NCI-H187 treated with DMSO at 0.1 percent for 48 hours (cell line): ENCODE measurements around the gene IGDCC3.

Source experiments
- DNase-seq: peaks from one replicate; lab custom pipeline; 2025; lab: John Stamatoyannopoulos, UW

Gene IGDCC3

DNA sequence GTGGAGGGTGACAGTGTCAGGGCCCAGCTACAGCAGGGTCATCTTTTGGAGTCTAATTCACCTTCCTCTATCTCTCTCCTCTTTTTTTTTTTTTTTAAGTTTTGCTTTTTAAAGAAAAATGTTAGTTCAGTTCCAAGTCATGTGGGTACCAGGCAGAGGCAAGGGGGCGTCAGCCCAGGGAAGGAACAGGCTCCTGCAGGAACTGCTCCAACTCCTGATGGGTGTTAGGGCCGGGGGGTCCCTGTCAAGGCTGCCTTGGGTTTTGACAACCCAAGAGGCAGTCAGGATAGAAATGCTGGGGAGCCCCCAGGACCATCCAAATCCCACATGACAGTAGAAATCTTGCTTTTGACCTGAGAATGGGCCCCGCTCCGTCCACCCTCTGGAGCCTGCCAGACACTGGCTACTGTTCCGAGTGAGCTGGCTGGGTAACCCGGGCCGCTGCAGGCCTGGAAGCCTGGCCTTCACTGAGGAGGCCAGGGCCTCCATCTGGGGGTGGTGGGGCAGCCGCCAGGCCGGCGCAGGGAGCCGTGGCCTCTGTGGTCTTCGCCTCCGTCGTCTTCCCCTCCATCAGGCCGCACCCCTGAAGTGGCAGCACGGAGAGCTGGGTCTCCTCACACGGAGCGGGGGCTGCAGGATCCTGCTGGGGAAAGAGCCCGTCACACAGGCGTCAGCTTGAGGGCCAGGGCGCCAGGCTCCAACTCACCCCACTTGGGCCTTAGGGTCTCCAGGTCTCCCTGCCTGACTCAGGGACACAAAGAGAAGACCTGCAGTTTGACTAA lies 49.1 kb downstream of the IGDCC3 start:
- DNase-seq = no peak

DNA sequence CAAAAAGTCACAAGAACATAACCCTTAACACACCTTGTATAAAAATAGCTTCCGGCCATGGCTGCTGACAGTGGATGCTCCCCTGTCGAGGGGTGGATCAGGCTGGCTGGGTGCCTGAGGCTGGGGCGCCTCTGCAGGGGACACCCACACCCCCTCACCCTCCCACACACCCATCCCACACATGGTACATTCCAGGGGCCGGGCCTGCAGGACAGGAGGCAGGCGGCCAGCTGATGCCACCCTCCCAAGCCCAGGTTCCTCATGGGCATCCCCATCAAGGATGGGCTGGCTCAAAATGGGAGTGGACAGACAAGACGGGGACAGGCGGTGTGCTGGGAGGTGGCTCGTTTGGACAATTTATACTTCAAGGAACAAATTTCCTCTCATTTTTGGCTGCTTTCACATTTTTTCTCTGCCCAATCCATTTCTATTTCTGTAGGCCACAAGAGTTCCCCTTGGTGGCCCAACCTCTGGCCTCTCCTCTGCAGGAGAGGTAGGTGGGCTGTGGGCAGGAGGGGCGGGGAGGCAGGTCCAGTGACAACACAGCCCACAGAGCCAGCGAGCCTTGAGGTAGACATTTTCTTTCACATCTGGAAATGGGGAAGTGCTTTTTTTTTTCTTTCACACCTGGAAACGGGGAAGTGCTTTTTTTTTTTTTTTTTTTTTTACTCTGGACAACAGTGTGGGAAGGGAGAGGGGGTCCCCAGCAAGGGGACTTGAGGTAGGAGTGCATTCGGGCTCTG lies 50.0 kb downstream of the IGDCC3 start:
- DNase-seq = no peak

DNA sequence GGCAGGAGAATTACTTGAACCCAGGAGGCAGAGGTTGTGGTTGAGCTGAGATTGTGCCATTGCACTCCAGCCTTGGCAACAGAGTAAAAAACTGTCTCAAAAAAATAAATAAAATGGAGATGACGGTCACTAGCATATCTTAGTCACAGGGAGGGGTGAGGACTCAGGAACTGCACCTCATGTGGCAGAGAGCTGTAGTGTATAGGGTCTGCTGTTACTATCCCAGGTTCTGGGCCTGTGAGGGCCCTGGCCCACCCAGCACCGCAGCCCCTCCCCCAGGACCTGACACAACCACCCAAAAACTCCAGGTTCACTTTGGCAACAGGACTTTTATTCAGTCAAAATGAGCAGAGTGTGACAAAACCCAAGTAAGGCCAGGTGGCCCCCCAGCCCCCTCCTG lies 51.0 kb downstream of the IGDCC3 start:
- DNase-seq = no peak

DNA sequence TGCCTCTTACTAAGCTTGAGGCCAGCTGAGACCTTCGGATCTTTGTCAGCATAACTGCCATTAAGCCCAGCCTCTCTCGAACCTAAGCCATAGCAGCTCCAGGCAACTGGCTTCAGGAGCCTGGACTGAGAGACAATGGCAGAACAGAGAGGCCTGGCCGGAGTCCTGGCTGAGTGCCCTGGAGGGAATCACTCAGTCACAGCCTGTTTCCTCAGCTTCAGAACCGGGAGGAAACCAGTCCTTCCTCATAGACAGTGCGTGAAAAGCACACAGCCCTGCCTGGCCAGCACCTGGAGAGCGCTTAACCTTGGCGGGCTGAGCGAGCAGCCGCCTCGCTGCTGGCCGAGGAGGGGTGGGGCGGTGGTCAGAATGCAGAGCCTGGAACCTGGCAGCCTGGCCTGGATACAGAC lies 51.7 kb downstream of the IGDCC3 start:
- DNase-seq = no peak

DNA sequence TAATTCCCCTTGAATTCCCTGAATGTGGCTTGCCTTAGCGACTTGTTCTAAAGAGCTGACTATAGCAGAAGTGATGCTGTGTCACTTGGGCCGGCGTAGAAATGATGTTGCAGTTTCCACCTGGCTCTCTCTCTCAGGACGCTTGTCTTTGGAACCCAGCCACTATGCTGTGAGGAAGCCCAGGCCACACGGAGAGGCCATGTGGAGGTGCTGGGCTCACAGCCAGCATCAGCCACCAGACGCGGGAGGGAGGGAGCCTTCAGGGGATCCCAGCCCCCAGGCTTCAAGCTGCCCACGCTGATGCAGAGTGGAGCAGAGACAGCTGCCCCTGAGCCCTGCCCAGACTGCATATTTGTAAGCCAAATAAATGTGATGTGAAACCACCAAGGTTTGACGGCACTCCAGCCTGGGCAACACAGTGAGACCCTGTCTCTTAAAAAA lies 54.7 kb downstream of the IGDCC3 start:
- DNase-seq = no peak

DNA sequence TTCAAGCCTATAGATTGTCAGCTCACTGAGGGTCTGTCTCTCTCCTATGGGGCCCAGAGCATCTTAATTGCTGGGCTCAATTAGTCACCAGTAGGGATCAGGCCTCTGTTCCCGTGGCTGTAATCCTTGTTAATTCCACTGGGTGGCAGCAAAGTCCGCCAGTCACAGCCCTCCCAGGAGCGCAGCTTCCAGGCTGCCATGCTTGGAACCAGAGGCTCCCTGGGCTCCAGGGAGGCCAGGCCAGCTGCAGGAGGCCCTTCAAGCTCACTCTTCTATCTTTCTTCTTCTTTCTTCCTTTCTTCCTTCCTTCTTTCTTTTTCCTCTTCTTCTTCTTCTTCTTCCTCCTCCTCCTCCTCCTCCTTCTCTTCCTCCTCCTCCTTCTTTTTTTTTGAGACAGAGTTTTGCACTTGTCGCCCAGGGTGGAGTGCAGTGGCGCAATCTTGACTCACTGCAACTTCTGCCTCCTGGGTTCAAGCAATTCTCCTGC lies 58.9 kb downstream of the IGDCC3 start:
- no peak for DNase-seq

DNA sequence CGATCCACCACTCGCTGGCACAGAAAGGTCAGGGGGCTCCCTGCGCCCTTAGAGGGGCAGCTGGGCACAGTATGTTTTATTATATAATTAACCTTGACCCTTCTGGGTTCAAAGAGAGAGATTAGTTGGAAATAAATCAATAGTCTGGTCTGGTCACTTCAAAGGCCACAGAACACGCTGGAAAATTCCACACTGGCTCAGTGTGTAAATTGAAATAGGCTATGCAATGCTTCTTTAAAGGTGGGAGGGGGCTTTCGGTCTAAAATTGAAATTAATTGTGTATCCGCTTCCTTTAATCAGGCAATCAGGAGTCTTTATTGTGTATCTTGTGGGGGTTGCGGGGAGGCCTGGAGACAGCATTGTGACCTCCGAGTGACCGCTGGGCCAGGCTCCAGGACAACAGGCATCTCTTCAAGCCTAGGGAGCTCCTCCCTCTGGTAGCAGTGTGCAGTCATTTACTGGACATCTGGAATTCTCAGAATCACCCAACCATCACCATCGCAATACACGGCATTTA lies 65.3 kb downstream of the IGDCC3 start:
- no peak for DNase-seq

DNA sequence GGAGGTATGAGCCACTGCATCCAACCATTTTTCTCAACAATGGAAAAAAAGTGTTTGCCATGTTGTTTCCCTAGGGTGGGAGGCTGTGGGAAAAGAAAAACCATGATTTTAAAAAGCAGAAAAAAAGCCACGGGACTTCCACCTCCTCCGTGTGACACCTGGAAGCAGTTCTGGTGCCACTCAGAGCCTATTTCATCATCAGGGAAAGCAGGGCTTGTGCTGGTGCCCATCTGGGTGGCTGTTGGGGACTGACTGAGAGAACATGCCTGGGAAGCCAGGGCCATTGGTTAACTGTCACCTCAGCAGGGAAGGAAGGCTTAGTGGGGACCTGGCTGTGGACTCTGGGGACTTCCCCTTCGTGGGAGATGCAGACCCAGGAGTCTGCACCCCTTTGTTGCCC lies 66.0 kb downstream of the IGDCC3 start:
- DNase-seq = no peak

DNA sequence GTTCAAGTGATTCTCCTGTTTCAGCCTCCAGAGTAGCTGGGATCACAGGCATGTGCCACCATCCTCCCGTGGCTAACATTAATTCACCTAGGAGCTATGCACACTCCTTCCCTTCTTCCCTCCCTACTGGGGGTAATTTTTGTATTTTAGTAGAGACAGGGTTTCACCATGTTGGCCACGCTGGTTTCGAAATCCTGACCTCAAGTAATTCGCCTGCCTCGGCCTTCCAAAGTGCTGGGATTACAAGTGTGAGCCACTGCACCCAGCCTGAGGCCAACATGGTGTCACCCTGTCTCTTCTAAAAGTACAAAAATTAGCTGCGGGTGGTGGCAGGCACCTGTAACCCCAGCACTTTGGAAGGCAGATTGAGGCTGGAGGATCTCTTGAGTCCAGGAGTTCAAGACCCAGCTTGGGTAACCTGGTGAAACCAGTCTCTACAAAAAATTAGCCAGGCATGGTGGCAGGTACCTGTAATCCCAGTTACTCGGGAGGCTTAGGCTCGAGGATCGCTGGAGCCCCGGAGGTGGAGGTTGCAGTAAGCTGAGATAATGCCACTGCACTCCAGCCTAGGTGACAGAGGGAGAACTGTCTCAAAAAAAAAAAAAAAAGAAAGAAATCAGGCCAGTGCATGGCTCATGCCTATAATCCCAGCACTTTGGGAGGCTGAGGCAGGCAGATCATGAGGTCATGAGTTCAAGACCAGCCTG lies 67.2 kb downstream of the IGDCC3 start:
- DNase-seq = no peak

DNA sequence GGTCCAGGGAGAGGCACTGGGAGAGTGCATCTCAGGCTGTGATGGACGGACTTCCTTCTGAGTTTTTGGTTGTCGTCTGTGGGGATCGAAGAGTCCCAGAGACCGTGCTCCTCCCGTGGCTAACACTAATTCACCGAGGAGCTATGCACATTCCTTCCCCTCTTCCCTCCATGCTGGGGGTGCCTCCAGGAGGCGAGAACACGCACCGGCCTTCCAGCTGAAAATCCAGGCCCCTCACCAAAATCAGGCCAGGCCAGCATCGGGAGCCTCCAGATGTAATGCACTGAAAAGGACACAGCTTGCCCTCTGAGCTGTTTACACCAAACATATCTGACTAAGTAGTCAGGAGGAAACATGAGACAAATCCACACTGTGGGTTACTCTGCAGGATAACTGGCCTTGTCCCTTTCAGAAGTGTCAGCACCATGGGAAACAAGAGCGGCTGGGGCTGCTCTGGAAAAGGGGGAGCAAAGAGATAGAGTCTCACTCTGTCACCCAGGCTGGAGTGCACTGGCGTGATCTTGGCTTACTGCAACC lies 67.9 kb downstream of the IGDCC3 start:
- no peak for DNase-seq

DNA sequence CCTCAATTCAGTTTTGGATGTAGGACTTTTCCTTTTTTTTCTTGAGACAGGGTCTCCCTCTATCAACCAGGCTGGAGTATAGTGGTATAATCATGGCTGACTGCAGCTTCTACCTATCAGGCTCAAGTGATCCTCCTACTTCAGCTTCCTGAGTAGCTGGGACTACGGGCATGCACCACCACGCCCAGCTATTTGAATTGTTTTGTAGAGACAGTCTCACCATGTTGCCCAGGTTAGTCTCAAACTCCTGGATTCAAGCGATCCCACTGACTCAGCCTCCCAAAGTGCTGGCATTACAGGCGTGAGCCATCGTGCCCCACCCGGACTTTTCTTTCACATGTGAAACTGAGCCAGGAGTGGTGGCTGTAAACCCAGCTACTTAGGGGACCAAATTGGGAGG lies 69.8 kb downstream of the IGDCC3 start:
- DNase-seq = no peak

DNA sequence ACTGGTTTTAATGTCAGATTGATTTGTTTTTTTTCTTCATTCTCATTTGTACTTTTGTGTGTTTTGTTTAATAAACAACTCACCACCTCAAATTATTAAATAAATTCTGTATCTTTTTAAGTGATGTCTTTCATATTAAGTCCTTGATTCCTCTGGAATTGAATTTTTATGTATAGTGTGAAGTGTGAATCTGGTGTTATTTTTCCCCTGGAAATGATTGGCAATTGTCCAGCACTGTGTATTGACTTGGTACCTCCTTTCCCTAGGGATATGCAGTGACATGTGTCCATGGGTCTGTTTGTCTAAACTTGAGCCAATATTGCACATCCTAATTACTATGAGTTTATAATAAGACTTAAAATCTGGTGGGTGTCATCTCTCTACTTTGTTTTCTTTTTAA lies 71.3 kb downstream of the IGDCC3 start:
- DNase-seq = no peak

DNA sequence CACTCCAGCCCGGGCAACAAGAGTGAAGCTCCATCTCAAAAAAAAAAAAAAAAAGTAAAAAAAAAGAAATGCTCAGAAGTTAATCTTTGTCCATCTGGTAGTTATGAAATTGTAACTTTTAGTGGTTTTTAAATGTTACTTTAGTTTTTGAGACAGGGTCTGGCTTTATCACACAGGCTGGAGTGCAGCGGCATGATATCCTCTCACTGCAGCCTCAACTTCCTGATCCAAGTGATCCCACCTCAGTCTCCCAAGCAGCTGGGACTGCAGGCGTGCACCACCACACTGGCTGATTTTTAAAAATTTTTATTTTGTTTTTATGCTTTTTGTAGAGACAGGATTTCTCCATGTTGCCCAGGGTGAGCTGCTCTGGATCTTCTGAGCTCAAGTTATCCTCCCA lies 72.0 kb downstream of the IGDCC3 start:
- DNase-seq = no peak

DNA sequence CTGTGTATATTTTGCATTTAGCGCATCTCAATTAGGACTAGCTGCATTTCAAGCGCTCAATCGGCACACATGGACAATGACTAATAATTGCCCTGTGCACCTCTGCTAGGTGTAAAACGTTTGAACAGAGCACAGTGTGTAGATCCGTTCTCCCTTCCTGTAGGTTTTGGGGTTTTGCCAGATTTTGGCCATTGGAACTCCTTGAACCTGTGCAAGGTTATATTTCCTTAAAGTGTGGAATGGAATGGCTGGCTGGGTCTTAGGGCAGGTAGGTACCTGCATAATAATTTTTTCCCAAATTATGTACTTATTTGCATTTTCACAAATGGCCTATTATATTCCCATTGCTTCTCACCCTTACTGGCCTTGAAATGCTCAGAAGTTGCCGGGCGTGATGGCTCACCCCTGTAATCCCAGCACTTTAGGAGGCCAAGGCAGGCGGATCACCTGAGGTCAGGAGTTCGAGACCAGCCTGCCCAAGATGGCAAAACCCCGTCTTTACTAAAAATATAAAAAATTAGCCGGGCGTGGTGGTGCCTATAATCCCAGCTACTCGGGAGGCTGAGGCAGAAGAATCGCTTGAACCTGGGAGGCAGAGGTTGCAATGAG lies 72.5 kb downstream of the IGDCC3 start:
- no peak for DNase-seq

DNA sequence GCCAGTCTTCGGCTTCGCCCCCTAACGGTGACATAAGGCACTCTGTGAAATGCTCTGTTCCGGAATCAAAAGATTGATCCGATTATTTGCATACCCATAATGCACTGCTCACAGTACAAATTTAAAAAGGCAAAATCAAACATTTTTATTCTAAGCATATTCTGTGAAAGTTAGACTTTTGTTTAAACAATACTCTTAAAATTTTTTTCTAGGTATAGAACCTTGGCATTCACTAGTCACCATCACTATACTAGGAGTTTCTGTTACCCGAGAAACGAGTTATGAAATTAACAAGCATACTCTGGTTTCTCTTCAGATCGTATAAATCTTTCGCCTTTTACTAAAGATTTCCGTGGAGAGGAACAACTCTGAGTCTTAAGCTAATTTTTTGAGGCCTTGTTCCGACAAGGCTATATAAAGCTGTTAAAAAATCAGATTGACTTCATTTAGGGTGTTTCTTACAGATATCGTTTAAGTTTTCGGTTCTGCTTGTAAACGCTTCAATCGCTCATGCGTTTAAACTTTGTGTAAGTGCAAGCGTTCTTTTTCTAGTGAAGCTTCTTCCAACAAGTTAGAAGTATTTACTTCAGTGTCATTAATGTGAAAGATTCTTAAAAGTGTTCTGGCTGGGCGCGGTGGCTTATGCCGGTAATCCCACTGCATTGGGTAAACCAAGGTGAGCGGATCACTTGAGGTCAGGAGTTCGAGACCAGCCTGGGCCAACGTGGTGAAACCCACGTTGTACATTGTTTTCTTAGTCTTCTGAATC lies 73.2 kb downstream of the IGDCC3 start, which contains the start of gene RNU5B-1:
TSS of gene RNU5B-1 (plus strand) at position 297 of the 769 bp plus-strand sequence.
- no peak for DNase-seq

DNA sequence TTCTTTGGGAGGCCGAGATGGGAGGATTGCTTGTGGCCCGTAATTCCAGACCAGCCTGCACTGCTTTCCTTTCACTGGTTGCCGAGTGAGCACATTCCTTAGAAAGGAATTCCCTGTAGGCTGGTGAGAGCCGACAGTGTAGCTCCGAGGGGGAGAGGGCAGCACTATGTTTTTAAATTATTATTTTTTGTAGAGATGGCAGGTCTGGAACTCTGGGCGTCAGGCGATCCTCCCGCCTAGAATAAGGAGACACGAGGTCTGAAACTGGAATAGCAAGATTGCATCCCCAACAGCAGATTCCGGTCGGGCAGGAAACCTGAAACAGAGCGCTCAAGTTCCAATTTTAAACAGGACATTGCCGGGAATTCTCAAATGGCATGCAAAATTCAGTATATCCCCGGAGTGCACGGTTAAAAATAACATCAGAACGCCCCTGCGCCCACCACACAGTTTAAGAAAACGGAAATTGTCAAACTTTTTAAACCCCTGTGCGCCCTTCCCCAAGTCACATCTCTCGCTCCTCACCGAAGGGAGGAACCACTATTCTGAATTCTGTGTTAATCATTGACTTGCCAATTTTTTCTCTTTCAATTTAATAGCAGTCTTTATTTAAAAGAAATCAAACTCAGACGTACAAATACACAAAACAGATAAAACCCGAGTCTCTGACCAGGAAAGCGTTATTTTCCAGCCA lies 74.0 kb downstream of the IGDCC3 start:
- no peak for DNase-seq

DNA sequence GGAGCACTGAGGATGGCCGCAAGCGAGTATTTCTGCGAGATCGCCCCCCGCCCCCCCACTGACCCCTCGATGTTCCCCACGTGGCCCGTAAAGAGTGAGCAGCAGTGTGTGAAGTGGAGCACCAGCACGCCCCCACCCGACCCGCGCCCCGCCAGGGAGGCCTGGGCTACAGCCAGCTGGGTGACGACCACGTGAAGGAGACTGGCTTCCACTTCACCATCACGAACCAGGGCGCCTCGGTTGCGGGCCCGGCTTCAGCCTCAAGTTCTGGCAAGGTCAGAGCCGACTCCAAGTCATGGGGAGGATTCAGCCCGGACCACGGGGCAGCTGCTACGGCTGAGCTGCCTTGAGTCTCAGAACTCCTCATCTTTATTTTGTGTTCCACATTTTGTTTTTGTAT lies 75.7 kb downstream of the IGDCC3 start:
- no peak for DNase-seq

DNA sequence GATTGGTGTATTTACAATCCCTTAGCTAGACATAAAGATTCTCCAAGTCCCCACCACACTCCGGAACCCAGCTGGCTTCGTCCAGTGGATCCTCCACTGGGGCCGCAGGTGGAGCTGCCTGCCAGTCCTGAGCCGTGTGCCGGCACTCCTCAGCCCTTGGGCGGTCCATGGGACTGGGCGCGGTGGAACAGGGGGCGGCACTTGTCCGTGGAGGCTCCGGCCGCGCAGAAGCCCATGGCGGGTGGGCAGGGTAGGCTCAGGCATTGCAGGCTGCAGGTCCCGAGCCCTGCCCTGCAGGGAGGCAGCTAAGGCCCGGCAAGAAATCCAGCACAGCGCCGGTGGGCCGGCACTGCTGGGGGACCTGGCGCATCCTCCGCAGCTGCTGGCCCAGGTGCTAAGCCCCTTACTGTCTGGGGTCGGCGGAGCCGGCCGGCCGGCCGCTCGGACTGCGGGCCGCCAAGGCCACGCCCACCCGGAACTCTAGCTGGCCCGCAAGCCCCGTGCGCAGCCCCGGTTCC lies 76.8 kb downstream of the IGDCC3 start:
- no peak for DNase-seq

DNA sequence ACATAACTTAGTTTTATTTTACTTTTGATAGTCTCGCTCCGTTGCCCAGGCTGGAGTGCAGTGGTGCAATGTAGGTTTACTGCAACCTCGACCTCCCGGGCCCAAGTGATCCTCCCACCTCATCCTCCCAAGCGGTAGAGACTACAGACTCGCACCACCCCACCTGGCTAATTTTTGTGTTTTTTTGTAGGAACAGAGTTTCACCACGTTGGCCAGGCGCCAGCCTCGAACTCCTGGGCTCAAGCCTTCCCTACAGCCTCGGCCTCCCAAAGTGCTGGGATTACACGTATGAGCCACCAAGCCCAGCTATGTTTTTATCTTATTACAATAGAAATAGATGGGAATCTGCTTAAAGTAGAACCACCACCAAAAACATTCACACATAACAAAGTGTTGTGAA lies 79.1 kb downstream of the IGDCC3 start:
- no peak for DNase-seq

DNA sequence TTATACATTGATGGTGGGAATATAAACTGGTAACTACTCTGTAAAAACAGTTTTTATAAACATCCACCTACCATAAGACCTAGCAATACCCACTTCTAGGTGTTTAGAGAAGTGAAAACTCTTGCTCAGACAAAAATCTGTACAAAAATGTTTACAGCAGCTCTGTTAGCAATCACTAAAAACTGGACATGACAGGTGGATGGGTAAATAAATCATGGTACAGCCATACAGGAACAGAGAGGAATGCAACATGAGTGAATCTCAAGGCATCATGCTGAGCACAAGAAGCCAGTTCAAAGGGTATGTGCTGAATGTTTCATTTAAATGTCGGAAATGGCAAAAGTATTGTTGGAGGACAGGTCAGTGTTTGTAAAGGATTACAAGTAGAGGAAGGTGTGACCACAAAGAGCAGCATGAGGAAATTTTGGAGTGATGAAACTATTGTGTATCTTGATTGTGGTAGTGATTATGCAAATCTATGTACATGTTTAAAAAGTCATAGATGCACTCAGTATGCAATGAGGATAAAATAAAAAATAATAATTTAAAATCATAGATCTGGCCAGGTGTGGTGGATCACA lies 84.8 kb downstream of the IGDCC3 start:
- no peak for DNase-seq
